Esophagus squamous epithelium (tissue), 5 donors: ENCODE results near the gene ARL4D. TPM values are rescaled to one million over a fixed set of nuclear protein-coding genes. Genes with fewer than 3 reads are reported as not detected.

Source experiments
- DNase-seq: peaks from one replicate; lab custom pipeline; 2025; lab: John Stamatoyannopoulos, UW
- H3K27ac ChIP-seq, 4 donors: fragments of 200-600 bp; sonication (generic); one replicate each; pipeline ENCODE4 v1.5.1; 2016 to 2019; ENCODE audit warnings: mild to moderate bottlenecking in 1 of 4
- H3K27me3 ChIP-seq, 4 donors: fragments of 200-600 bp; sonication (generic); 1 replicate in 3 of 4; 2 replicates in 1 of 4; pipeline versions ENCODE4 v1.5.1 to v1.6.0; 2017 to 2021; ENCODE audit warnings: antibody characterized with exemption in 1 of 4
- H3K36me3 ChIP-seq, 3 donors: fragments of 200-600 bp; sonication (generic); one replicate each; pipeline ENCODE4 v1.5.1; 2016 to 2019
- H3K4me1 ChIP-seq, 3 donors: fragments of 200-600 bp; sonication (generic); one replicate each; pipeline ENCODE4 v1.5.1; 2017 to 2019
- H3K4me3 ChIP-seq, 4 donors: fragments of 200-600 bp; sonication (generic); 1 replicate in 3 of 4; 2 replicates in 1 of 4; pipeline ENCODE4 v1.5.1; 2016 to 2019; ENCODE audit warnings: mild to moderate bottlenecking in 2 of 4, moderate library complexity in 1 of 4
- H3K9me3 ChIP-seq, 3 donors: fragments of 200-600 bp; sonication (generic); one replicate each; pipeline ENCODE4 v1.5.1; 2016 to 2019
- CTCF ChIP-seq, 6 experiments: fragments of 450-650 bp in 4 of 6; fragments of 200-600 bp in 2 of 6; sonication (generic) in 2 of 6; IDR thresholded peaks; one replicate each; pipeline ENCODE4 v1.5.1; 2016 to 2019; ENCODE audit warnings: antibody characterized with exemption in 6 of 6, mild to moderate bottlenecking in 4 of 6, moderate library complexity in 4 of 6
- POLR2A ChIP-seq, 4 donors: fragments of 450-650 bp; IDR thresholded peaks; one replicate each; pipeline ENCODE4 v1.6.1; 2017; ENCODE audit warnings: antibody characterized with exemption in 4 of 4, mild to moderate bottlenecking in 4 of 4, moderate library complexity in 3 of 4
- WGBS, 2 donors: methylation state at CpG; one replicate each; pipeline ENCODE4 v1.1.5; 2018; 5-methylcytosine and 5-hydroxymethylcytosine counted together
- intact Hi-C: fragments of 100-400 bp; cut with DNase I; formaldehyde crosslinking; loops from one replicate; pipeline ENCODE4 v1.15.0; 2022
- total RNA-seq, 4 donors: library from RNA; depleted of rRNA; stranded (reverse); fragments of >200 nt; gene quantifications; one replicate each; pipeline ENCODE4 v1.1.0, GENCODE V29; 2016
- donor health status: DM: yes; HTN: yes; CAD: no.

Gene ARL4D
- total RNA-seq, 4 donors from 2014 or later = 54.2 to 94.1 (median 61.5) TPM

DNA sequence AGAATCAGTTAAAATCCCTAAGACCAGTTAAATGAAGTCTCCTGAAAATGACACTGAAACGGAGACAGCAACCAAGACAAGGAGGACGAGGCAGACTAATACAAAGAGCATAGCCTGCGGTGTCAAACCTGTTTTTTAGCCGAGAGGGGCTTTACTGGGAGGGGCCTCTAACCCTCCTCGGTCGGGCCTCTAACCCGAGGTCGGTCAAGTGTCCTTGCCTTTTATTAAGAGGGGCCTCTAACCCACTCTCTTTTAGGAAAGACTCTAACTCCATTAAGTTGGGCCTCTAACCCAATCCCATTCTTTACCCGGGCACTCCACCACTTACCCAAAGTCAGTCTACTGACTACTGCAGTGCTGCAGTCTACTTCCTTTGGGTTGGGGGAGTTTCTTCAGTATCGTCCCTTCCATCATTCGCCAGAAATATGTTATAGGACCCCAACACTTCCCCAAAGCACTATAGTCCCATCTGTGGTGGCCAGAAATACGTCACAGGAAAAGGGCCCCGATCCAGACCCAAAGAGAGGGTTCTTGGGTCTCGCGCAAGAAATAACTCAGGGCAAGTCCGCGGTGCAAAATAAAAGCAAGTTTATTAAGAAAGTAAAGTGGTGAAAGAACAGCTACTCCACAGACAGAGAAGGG lies 39.2 kb upstream of the ARL4D start:
- intact Hi-C loops = no loop called here
- no peaks in the 10 kb centered on the region for H3K36me3 ChIP-seq
- no peak for DNase-seq
- peaks cover 0 to 6% (median 0%) of the 10 kb centered on the region in 3 donors for H3K9me3 ChIP-seq
- H3K4me1 ChIP-seq = peaks cover 6 to 36% (median 9%) of the 10 kb centered on the region in 3 donors
- 57 to 59% methylated on average over 14 to 17 of the region's 17 CpGs for WGBS, 2 donors
- no peaks in the 10 kb centered on the region for H3K27me3 ChIP-seq
- peak overlapping the region; percentile 91 to 96 (median 93) for H3K27ac ChIP-seq
- peak overlapping the region; percentile 44 to 72 (median 57) for H3K4me3 ChIP-seq
- TF ChIP-seq POLR2A (IDR thresholded peaks at IDR 0.05) = no peak
- TF ChIP-seq CTCF (IDR thresholded peaks at IDR 0.05) = no peak

GRCh38 chr17:43360376-43360738 lies 38.4 kb upstream of the ARL4D start:
- peak overlapping the region; percentile 91 to 96 (median 93) for H3K27ac ChIP-seq
- no peaks in the 10 kb centered on the region for H3K36me3 ChIP-seq
- WGBS, 2 donors = 2 to 26% methylated on average over 18 of the region's 18 CpGs
- intact Hi-C loops = no loop called here
- H3K27me3 ChIP-seq = no peaks in the 10 kb centered on the region
- H3K4me3 ChIP-seq = peak overlapping the region; percentile 44 to 72 (median 57)
- peaks cover 0 to 6% (median 0%) of the 10 kb centered on the region in 3 donors for H3K9me3 ChIP-seq
- no peak for DNase-seq
- peak in 1 of 4 donors; percentile 88 for TF ChIP-seq POLR2A (IDR thresholded peaks at IDR 0.05)
- TF ChIP-seq CTCF (IDR thresholded peaks at IDR 0.05) = peak in 1 of 6 experiments; percentile 1
- peaks cover 6 to 36% (median 9%) of the 10 kb centered on the region in 3 donors for H3K4me1 ChIP-seq

GRCh38 chr17:43360739-43361505 lies 37.9 kb upstream of the ARL4D start:
- peak overlapping the region; percentile 44 to 72 (median 57) for H3K4me3 ChIP-seq
- peaks cover 6 to 36% (median 9%) of the 10 kb centered on the region in 3 donors for H3K4me1 ChIP-seq
- TF ChIP-seq POLR2A (IDR thresholded peaks at IDR 0.05) (peak; percentile 19 to 100 (median 98)), CTCF (IDR thresholded peaks at IDR 0.05) (peak in 2 of 6 experiments; percentile 2 to 17)
- peak overlapping the region; percentile 91 to 96 (median 93) for H3K27ac ChIP-seq
- DNase-seq = peak; percentile 43
- intact Hi-C loops = no loop called here
- no peaks in the 10 kb centered on the region for H3K36me3 ChIP-seq
- H3K27me3 ChIP-seq = no peaks in the 10 kb centered on the region
- 0% methylated on average over 49 to 56 of the region's 56 CpGs for WGBS, 2 donors
- peaks cover 0 to 6% (median 0%) of the 10 kb centered on the region in 3 donors for H3K9me3 ChIP-seq

DNA sequence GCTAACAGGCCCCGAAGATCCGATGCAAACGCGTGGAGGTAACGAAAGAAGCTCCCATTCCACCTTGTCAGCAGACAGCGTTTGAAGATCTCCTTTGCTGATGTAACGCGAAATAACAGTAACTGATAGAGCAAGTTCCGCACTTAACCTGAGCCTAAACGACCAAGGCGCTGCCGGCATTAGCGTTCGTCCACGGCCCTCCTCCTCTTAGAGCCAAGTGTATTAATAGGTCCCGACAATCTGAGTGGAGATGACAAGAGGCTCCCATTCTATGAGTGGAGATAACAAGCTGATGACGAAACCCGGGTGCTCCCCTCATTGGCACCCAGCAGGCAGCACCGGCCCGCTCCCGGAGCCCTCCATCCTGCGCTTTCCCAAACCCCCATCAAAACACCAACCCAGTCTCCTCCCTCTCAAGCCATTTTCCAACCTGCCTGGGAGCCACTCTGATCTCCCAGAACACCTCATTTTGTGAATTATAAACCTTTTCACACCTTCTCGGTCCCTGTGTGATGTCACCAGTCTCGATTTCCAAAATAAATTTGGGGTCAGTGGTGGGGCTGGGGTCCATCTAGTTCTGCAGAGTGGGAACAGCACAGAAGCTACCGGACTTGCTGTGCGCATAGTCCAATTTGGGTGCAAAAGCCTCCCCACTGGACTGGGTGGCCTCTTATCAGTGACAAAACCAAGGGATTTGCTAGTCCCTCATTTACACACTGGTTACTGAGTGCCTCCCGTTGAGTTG lies 35.4 kb upstream of the ARL4D start:
- no peak for DNase-seq
- intact Hi-C loops = no loop called here
- Histone ChIP-seq H3K36me3 (no peaks in the 10 kb centered on the region), H3K27me3 (no peaks in the 10 kb centered on the region), H3K4me1 (peaks cover 6 to 41% (median 18%) of the 10 kb centered on the region in 3 donors), H3K9me3 (peaks cover 0 to 6% (median 0%) of the 10 kb centered on the region in 3 donors), H3K4me3 (no peak overlapping the region), H3K27ac (no peak overlapping the region)
- TF ChIP-seq POLR2A (IDR thresholded peaks at IDR 0.05) (no peak), CTCF (IDR thresholded peaks at IDR 0.05) (no peak)
- 92 to 93% methylated on average over 26 to 27 of the region's 27 CpGs for WGBS, 2 donors
